Stomach (tissue), 4 donors: ENCODE results near the gene ARHGAP25.

Experiments
- CTCF ChIP-seq, 7 experiments: fragments of 450-650 bp in 4 of 7; fragments of 200-600 bp in 3 of 7; sonication (generic) in 3 of 7; IDR thresholded peaks; one replicate each; pipeline ENCODE4 v1.5.1; 2016 to 2019; ENCODE audit warnings: antibody characterized with exemption in 7 of 7, control low read depth in 2 of 7, mild to moderate bottlenecking in 1 of 7
- EP300 ChIP-seq: sonication (generic); formaldehyde crosslinking; IDR thresholded peaks from one replicate; pipeline ENCODE4 v1.6.1; 2017; ENCODE audit warnings: antibody characterized with exemption
- POLR2A ChIP-seq, 4 donors: fragments of 450-650 bp; IDR thresholded peaks; one replicate each; pipeline ENCODE4 v1.6.1; 2016; ENCODE audit warnings: antibody characterized with exemption in 4 of 4, control low read depth in 2 of 4, mild to moderate bottlenecking in 1 of 4, moderate library complexity in 1 of 4
- POLR2AphosphoS5 ChIP-seq, 3 donors: sonication (generic); formaldehyde crosslinking; IDR thresholded peaks; one replicate each; pipeline ENCODE4 v1.6.1; 2016; ENCODE audit warnings: antibody characterized with exemption in 3 of 3

- TF ChIP-seq CTCF (IDR thresholded peaks at IDR 0.05) (no peak), POLR2AphosphoS5 (IDR thresholded peaks at IDR 0.05) (no peak), POLR2A (IDR thresholded peaks at IDR 0.05) (no peak), EP300 (no peak)
Measured at GRCh38 chr2:68696554-68696953, 38.1 kb upstream of the ARHGAP25 start.
